ENCODE measurements around the gene CDKL5.

CDKL5 gene

GRCh38 chrX:18691431-18691830 is 266.0 kb downstream of the CDKL5 start:
- no peak for DNase-seq

- DNase-seq, result no peak
Measured at GRCh38 chrX:18692541-18692940, 267.1 kb downstream of the CDKL5 start.

- no peak for DNase-seq
Measured at GRCh38 chrX:18696653-18697052, 271.2 kb downstream of the CDKL5 start.

- DNase-seq, result no peak
Measured at GRCh38 chrX:18698737-18699650, 273.6 kb downstream of the CDKL5 start.

- DNase-seq, result no peak
Measured at GRCh38 chrX:18701621-18702361, 276.4 kb downstream of the CDKL5 start.

GRCh38 chrX:18702362-18703195 is 277.2 kb downstream of the CDKL5 start:
- no peak for DNase-seq
